PC-9 (cell line): Measurements from ENCODE around the gene PRKAG2. TPM values are rescaled to one million over a fixed set of nuclear protein-coding genes. Genes with fewer than 3 reads are reported as not detected.

ENCODE experiments used
- BruUV-seq: library from RNA; stranded (reverse); fragments of 400-500 nt; replicated peaks from 2 replicates; lab custom pipeline; 2021; lab: Mats Ljungman, UMichigan
- CTCF ChIA-PET: fragments of 300-600 bp; sonication (Branson Sonifier 250); formaldehyde crosslinking; loops from one replicate; lab custom pipeline; 2022; ENCODE audit warnings: antibody characterized with exemption; lab: Charles Lee
- POLR2A ChIA-PET: fragments of 300-600 bp; sonication (Branson Sonifier 250); formaldehyde crosslinking; loops from one replicate; lab custom pipeline; 2022; ENCODE audit warnings: antibody characterized with exemption; ENCODE audit not compliant: unreplicated experiment; lab: Charles Lee
- DNase-seq, 2 experiments: peaks; one replicate each; pipeline versions ENCODE4 v3.0.0 to v3.0.0-alpha.2; 2015 to 2022; ENCODE audit warnings: mixed read lengths in 1 of 2
- H2AFZ ChIP-seq: fragments of 200-600 bp; sonication (generic); 2 replicates; pipeline ENCODE4 v1.8.1; 2017; ENCODE audit warnings: antibody characterized with exemption
- H3F3A ChIP-seq: fragments of 200-600 bp; sonication (generic); 2 replicates; pipeline ENCODE4 v1.8.1; 2017; ENCODE audit warnings: antibody characterized with exemption, mild to moderate bottlenecking, low read depth; ENCODE audit not compliant: insufficient read depth
- H3K27ac ChIP-seq: fragments of 200-600 bp; sonication (generic); 2 replicates; pipeline ENCODE4 v1.6.1; 2016; ENCODE audit warnings: mixed run types
- H3K27me3 ChIP-seq: fragments of 200-600 bp; sonication (generic); 2 replicates; pipeline ENCODE4 v1.6.1; 2016; ENCODE audit warnings: low read depth, mixed run types; ENCODE audit not compliant: insufficient read depth
- H3K36me3 ChIP-seq: fragments of 200-600 bp; sonication (generic); 2 replicates; pipeline ENCODE4 v1.6.1; 2016; ENCODE audit warnings: low read depth, mixed run types
- H3K4me1 ChIP-seq: fragments of 200-600 bp; sonication (generic); replicated peaks from 2 replicates; pipeline ENCODE4 v1.6.1; 2016; ENCODE audit warnings: mixed run types; ENCODE audit not compliant: insufficient read depth
- H3K4me2 ChIP-seq: fragments of 200-600 bp; sonication (generic); 2 replicates; pipeline ENCODE4 v1.6.1; 2017; ENCODE audit warnings: mixed run types
- H3K4me3 ChIP-seq: fragments of 200-600 bp; sonication (generic); 2 replicates; pipeline ENCODE4 v1.6.1; 2016; ENCODE audit warnings: mixed run types
- H3K79me2 ChIP-seq: fragments of 200-600 bp; sonication (generic); 2 replicates; pipeline ENCODE4 v1.6.1; 2017; ENCODE audit warnings: low read depth, mixed run types
- H3K9me2 ChIP-seq: fragments of 200-600 bp; sonication (generic); 2 replicates; pipeline ENCODE4 v1.8.1; 2017; ENCODE audit warnings: mild to moderate bottlenecking; ENCODE audit not compliant: insufficient read depth
- H3K9me3 ChIP-seq: fragments of 200-600 bp; sonication (generic); 2 replicates; pipeline ENCODE4 v1.8.1; 2016; ENCODE audit warnings: low read depth; ENCODE audit not compliant: insufficient read depth
- H4K20me1 ChIP-seq: fragments of 200-600 bp; sonication (generic); 2 replicates; pipeline ENCODE4 v1.8.1; 2017; ENCODE audit not compliant: insufficient read depth
- EZH2 ChIP-seq: fragments of 200-600 bp; sonication (generic); IDR thresholded peaks from 2 replicates; pipeline ENCODE4 v1.8.0; 2017; ENCODE audit warnings: antibody characterized with exemption, low read depth
- intact Hi-C: fragments of 100-400 bp; cut with micrococcal nuclease; formaldehyde crosslinking; loops from one replicate; pipeline ENCODE4 v1.10.0; 2022; ENCODE audit not compliant: unreplicated experiment
- total RNA-seq: library from RNA; stranded (reverse); gene quantifications from 2 replicates; pipeline ENCODE4 v1.2.3, GENCODE V29; 2021
- TF ChIP-seq, protein P1 (sequence below): fragments of 200-600 bp; sonication (generic); conservative IDR thresholded peaks from 2 replicates; pipeline ENCODE4 v1.6.1; 2017; ENCODE audit warnings: mixed run types, antibody characterized with exemption, mild to moderate bottlenecking, moderate library complexity

PRKAG2 gene
- total RNA-seq, 1 experiment from 2014 or later: 37.3 TPM

DNA sequence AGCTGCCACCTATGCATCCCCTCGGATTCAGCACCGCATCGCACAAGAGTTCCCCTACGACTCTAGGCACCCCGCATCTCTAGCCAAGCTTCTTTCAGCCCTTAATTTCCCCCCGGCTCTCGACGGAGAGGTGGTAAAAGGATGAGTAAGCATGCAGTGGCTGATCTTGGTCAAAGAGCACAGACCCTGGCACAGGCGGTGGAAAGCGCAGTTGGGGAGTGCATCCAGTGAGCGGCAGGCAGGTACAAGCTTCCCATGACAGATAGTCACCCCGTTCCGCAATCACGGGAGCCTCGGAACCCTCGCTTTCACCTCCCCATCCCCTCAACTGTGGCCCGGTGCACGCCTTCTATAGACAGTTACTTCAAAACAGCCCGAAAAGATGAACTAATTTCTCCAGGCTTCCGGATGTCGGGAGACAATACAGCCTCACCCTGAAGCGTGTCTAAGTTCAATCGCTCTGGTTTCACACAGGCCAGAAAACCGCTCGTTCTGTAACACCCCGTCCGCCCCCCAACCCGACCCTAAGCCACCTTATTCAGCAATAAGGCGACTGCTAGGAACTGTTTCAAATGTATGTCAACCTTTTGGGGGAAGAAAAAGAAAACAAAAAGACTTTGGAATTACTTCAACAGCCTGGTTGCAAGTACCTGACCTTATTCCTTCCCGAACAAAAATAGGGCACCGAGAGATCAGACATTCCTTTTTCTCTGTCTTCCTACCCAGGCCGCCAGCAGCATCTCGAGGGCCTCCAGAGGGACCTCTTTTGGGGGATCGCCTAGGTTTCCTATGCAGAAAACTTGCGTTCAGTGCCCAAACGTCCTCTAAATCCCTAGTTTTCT, 358.6 kb downstream of the PRKAG2 start:
- Histone ChIP-seq H3F3A (peaks cover 25% of the 10 kb centered on the region), H3K79me2 (peaks cover 64% of the 10 kb centered on the region), H3K9me3 (no peaks in the 10 kb centered on the region), H3K36me3 (peaks cover 20% of the 10 kb centered on the region), H4K20me1 (peaks cover 55% of the 10 kb centered on the region), H3K27me3 (no peaks in the 10 kb centered on the region), H3K4me2 (peak overlapping the region; percentile 87), H3K4me3 (peak overlapping the region; percentile 87), H3K4me1 (peaks cover 41% of the 10 kb centered on the region), H2AFZ (no peak overlapping the region), H3K27ac (peak overlapping the region; percentile 94), H3K9me2 (no peaks in the 10 kb centered on the region)
- BruUV-seq: TSS peak; percentile 31
- no peak for TF ChIP-seq EZH2
- TF ChIP-seq, protein P1, sequence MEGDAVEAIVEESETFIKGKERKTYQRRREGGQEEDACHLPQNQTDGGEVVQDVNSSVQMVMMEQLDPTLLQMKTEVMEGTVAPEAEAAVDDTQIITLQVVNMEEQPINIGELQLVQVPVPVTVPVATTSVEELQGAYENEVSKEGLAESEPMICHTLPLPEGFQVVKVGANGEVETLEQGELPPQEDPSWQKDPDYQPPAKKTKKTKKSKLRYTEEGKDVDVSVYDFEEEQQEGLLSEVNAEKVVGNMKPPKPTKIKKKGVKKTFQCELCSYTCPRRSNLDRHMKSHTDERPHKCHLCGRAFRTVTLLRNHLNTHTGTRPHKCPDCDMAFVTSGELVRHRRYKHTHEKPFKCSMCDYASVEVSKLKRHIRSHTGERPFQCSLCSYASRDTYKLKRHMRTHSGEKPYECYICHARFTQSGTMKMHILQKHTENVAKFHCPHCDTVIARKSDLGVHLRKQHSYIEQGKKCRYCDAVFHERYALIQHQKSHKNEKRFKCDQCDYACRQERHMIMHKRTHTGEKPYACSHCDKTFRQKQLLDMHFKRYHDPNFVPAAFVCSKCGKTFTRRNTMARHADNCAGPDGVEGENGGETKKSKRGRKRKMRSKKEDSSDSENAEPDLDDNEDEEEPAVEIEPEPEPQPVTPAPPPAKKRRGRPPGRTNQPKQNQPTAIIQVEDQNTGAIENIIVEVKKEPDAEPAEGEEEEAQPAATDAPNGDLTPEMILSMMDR: no peak
- intact Hi-C loops: loop anchor here (1.0 to 2.0 kb wide), 2 partner anchors 58 to 113 kb away; no protein-coding TSS in a partner anchor
- CTCF ChIA-PET: interaction anchor here (0.7 kb wide), 1 partner anchor 32 kb away, joined by 4 read pairs; no protein-coding TSS in a partner anchor
- POLR2A ChIA-PET: interaction anchor here (0.5 to 0.6 kb wide), 2 partner anchors 227 to 414 kb away, joined by 5 to 26 read pairs; no protein-coding TSS in a partner anchor
- peak; percentile 34 to 60 for DNase-seq

DNA sequence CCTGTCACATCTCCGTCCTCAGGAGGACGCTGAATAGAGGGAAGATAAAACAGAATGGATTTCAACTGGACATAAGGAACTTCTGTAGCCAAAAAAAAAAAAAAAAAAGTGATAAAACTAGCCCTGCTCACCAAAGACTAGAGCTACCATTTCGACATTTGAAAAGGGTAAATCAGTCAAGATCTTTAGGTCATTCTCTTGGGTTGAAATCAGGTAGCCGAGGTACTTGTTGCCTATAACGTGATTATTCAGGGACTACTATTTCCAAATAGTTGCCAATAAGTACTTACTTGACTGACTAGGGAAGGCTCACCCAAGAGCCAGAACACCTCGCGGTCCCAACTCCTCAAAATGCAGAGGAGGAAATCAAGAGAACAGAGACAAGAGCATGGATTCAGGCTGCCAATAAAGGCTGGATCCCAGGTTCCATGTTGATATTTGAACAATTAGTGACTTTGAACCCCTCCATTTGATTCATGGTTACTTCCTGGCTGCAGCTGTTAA, 359.3 kb downstream of the PRKAG2 start:
- no TSS peak for BruUV-seq
- TF ChIP-seq EZH2: no peak
- TF ChIP-seq, protein P1: no peak
- Histone ChIP-seq H4K20me1 (peaks cover 62% of the 10 kb centered on the region), H3K4me3 (peak overlapping the region; percentile 87), H3K4me2 (peak overlapping the region; percentile 87), H3K9me2 (no peaks in the 10 kb centered on the region), H3F3A (peaks cover 25% of the 10 kb centered on the region), H3K4me1 (peaks cover 46% of the 10 kb centered on the region), H3K27ac (peak overlapping the region; percentile 94), H3K36me3 (peaks cover 26% of the 10 kb centered on the region), H3K79me2 (peaks cover 70% of the 10 kb centered on the region), H3K9me3 (no peaks in the 10 kb centered on the region), H2AFZ (no peak overlapping the region), H3K27me3 (no peaks in the 10 kb centered on the region)
- POLR2A ChIA-PET: interaction anchor here (0.5 to 0.6 kb wide), 2 partner anchors 10 to 228 kb away, joined by 5 to 26 read pairs; no protein-coding TSS in a partner anchor
- intact Hi-C loops: loop anchor here (1.0 to 2.0 kb wide), 2 partner anchors 57 to 114 kb away; no protein-coding TSS in a partner anchor
- no peak for DNase-seq
- CTCF ChIA-PET: interaction anchor here (0.6 to 0.7 kb wide), 2 partner anchors 31 to 152 kb away, joined by 4 read pairs; no protein-coding TSS in a partner anchor

DNA sequence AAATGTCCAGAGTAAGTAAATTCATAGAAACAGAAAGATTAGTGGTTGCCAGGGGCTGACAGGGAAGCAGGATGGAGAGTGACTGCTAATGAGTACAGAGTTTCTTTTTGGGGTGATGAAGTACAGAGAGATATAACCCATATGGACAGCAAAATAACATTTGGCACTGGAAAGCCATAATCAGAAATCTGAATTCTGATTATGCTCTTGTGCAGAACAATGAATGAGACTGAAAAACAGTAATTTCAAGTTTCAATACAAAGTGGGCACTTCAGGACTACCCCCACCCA, 361.7 kb downstream of the PRKAG2 start:
- Histone ChIP-seq H3K9me3 (no peaks in the 10 kb centered on the region), H3K79me2 (peaks cover 88% of the 10 kb centered on the region), H3F3A (peaks cover 12% of the 10 kb centered on the region; the same call in 1 of the 2 replicates), H4K20me1 (peaks cover 86% of the 10 kb centered on the region), H3K27me3 (no peaks in the 10 kb centered on the region), H3K36me3 (peaks cover 26% of the 10 kb centered on the region), H3K4me3 (no peak overlapping the region), H3K9me2 (no peaks in the 10 kb centered on the region), H3K4me2 (peak overlapping the region; percentile 87), H3K4me1 (peaks cover 42% of the 10 kb centered on the region), H2AFZ (no peak overlapping the region), H3K27ac (0 out of 2 replicates have a peak overlapping the region, but pooled peaks have one; percentile 4)
- no TSS peak for BruUV-seq
- CTCF ChIA-PET: interaction anchor here (0.6 kb wide), 1 partner anchor 10 kb away, joined by 3 read pairs; no protein-coding TSS in a partner anchor
- TF ChIP-seq, protein P1: no peak
- no peak for TF ChIP-seq EZH2
- DNase-seq: no peak
- POLR2A ChIA-PET: no interaction called here
- intact Hi-C loops: no loop called here
